H9 (cell line): ENCODE results near the gene DUOX2. TPM values are rescaled to one million over a fixed set of nuclear protein-coding genes. Genes with fewer than 3 reads are reported as not detected.

Experiments
- DNase-seq: peaks from one replicate; pipeline ENCODE4 v3.0.0-alpha.2; 2017
- H2AFZ ChIP-seq: one replicate; pipeline ENCODE4 v1.6.1; 2013; ENCODE audit warnings: mild to moderate bottlenecking, low read length, control low read depth, moderate library complexity
- H2AK5ac ChIP-seq: 2 replicates; pipeline ENCODE4 v1.6.1; 2013; ENCODE audit warnings: low read length, control low read depth, mixed read lengths; ENCODE audit not compliant: insufficient read length
- H2BK120ac ChIP-seq: one replicate; pipeline ENCODE4 v1.6.1; 2013; ENCODE audit warnings: low read depth, mild to moderate bottlenecking, low read length, control low read depth, inconsistent platforms; ENCODE audit not compliant: poor library complexity, severe bottlenecking
- H2BK12ac ChIP-seq: 2 replicates; pipeline ENCODE4 v1.6.1; 2013; ENCODE audit warnings: low read length, control low read depth, mixed read lengths, low read depth; ENCODE audit not compliant: insufficient read length
- H2BK15ac ChIP-seq: 2 replicates; pipeline ENCODE4 v1.6.1; 2013; ENCODE audit warnings: low read depth, low read length, control low read depth
- H2BK20ac ChIP-seq: one replicate; pipeline ENCODE4 v1.6.1; 2013; ENCODE audit warnings: low read depth, mild to moderate bottlenecking, low read length, control low read depth, inconsistent platforms; ENCODE audit not compliant: poor library complexity, severe bottlenecking
- H2BK5ac ChIP-seq: 2 replicates; pipeline ENCODE4 v1.6.1; 2013; ENCODE audit warnings: low read length, control low read depth, mixed read lengths; ENCODE audit not compliant: insufficient read length
- H3K14ac ChIP-seq: 2 replicates; pipeline ENCODE4 v1.6.1; 2013; ENCODE audit warnings: low read length, control low read depth; ENCODE audit not compliant: insufficient read depth
- H3K18ac ChIP-seq: 2 replicates; pipeline ENCODE4 v1.6.1; 2013; ENCODE audit warnings: low read depth, mild to moderate bottlenecking, mixed read lengths, low read length, control low read depth; ENCODE audit not compliant: insufficient read length
- H3K23ac ChIP-seq: 2 replicates; pipeline ENCODE4 v1.6.1; 2013; ENCODE audit warnings: low read length, control low read depth, mixed read lengths, low read depth; ENCODE audit not compliant: insufficient read length
- H3K23me2 ChIP-seq: 2 replicates; pipeline ENCODE4 v1.6.1; 2013; ENCODE audit warnings: low read depth, mild to moderate bottlenecking, mixed read lengths, low read length, control low read depth; ENCODE audit not compliant: insufficient read length, poor library complexity, severe bottlenecking
- H3K27ac ChIP-seq: 2 replicates; pipeline ENCODE4 v1.5.1; 2013; ENCODE audit warnings: low read length, control low read depth, mixed read lengths, low read depth; ENCODE audit not compliant: insufficient read length
- H3K27me3 ChIP-seq: 2 replicates; pipeline ENCODE4 v1.6.1; 2013; ENCODE audit warnings: low read length, control low read depth, inconsistent platforms; ENCODE audit not compliant: insufficient read depth
- H3K4ac ChIP-seq: 2 replicates; pipeline ENCODE4 v1.6.1; 2013; ENCODE audit warnings: low read depth, mild to moderate bottlenecking, control low read depth, inconsistent platforms, low read length, moderate library complexity
- H3K4me1 ChIP-seq: 2 replicates; pipeline ENCODE4 v1.6.1; 2013; ENCODE audit warnings: low read length, control low read depth, inconsistent platforms; ENCODE audit not compliant: insufficient read depth
- H3K4me2 ChIP-seq: 2 replicates; pipeline ENCODE4 v1.6.1; 2013; ENCODE audit warnings: low read length, control low read depth, mixed read lengths; ENCODE audit not compliant: insufficient read length, insufficient read depth
- H3K56ac ChIP-seq: 2 replicates; pipeline ENCODE4 v1.6.1; 2013; ENCODE audit warnings: low read depth, mild to moderate bottlenecking, mixed read lengths, low read length, control low read depth; ENCODE audit not compliant: insufficient read length
- H3K79me1 ChIP-seq: 2 replicates; pipeline ENCODE4 v1.6.1; 2013; ENCODE audit warnings: low read depth, mild to moderate bottlenecking, moderate library complexity, low read length, control low read depth, inconsistent platforms; ENCODE audit not compliant: insufficient read depth, poor library complexity, severe bottlenecking
- H3K79me2 ChIP-seq: 2 replicates; pipeline ENCODE4 v1.6.1; 2013; ENCODE audit warnings: low read length, control low read depth, inconsistent platforms; ENCODE audit not compliant: insufficient read depth
- H3K9ac ChIP-seq: 2 replicates; pipeline ENCODE4 v1.6.1; 2013; ENCODE audit warnings: low read length, control low read depth, mixed read lengths; ENCODE audit not compliant: insufficient read length; ENCODE audit errors: extremely low read depth
- H3K9me3 ChIP-seq: one replicate; pipeline ENCODE4 v1.6.1; 2013; ENCODE audit warnings: low read depth, low read length, inconsistent platforms; ENCODE audit not compliant: control insufficient read depth
- H3T11ph ChIP-seq: one replicate; pipeline ENCODE4 v1.6.1; 2013; ENCODE audit warnings: mild to moderate bottlenecking, low read length, control low read depth, inconsistent platforms
- H4K20me1 ChIP-seq: one replicate; pipeline ENCODE4 v1.6.1; 2013; ENCODE audit not compliant: control insufficient read depth, insufficient read length, insufficient read depth
- H4K5ac ChIP-seq: 2 replicates; pipeline ENCODE4 v1.6.1; 2013; ENCODE audit warnings: low read depth, mild to moderate bottlenecking, mixed read lengths, low read length, control low read depth; ENCODE audit not compliant: insufficient read length
- H4K8ac ChIP-seq: replicated peaks from 2 replicates; pipeline ENCODE4 v1.6.1; 2013; ENCODE audit warnings: low read length, control low read depth, mixed read lengths, low read depth; ENCODE audit not compliant: insufficient read length
- H4K91ac ChIP-seq: 2 replicates; pipeline ENCODE4 v1.6.1; 2013; ENCODE audit warnings: low read depth, mild to moderate bottlenecking, moderate library complexity, mixed read lengths, low read length, control low read depth; ENCODE audit not compliant: insufficient read length
- H3K27ac Mint-ChIP-seq, 3 experiments: 2 replicates in 2 of 3; 3 replicates in 1 of 3; pipeline ENCODE4 v1.8.0; 2020 to 2021; ENCODE audit warnings: mixed read lengths in 3 of 3, mild to moderate bottlenecking in 1 of 3, moderate library complexity in 1 of 3
- H3K27me3 Mint-ChIP-seq: 2 replicates; pipeline ENCODE4 v1.8.0; 2021; ENCODE audit warnings: low read depth, mild to moderate bottlenecking, moderate library complexity, mixed read lengths
- H3K36me3 Mint-ChIP-seq, 3 experiments: 2 replicates in 2 of 3; 3 replicates in 1 of 3; pipeline ENCODE4 v1.8.0; 2020 to 2021; ENCODE audit warnings: low read depth in 3 of 3, mixed read lengths in 3 of 3; ENCODE audit not compliant: insufficient read depth in 1 of 3
- H3K4me1 Mint-ChIP-seq, 2 experiments: 2 replicates each; pipeline ENCODE4 v1.8.0; 2020; ENCODE audit warnings: mixed read lengths in 2 of 2
- H3K4me3 Mint-ChIP-seq, 2 experiments: 2 replicates in 1 of 2; 3 replicates in 1 of 2; pipeline ENCODE4 v1.8.0; 2020 to 2021; ENCODE audit warnings: mild to moderate bottlenecking in 2 of 2, mixed read lengths in 2 of 2, moderate library complexity in 1 of 2
- H3K9me3 Mint-ChIP-seq, 2 experiments: 2 replicates in 1 of 2; 3 replicates in 1 of 2; pipeline ENCODE4 v1.8.0; 2020; ENCODE audit warnings: mild to moderate bottlenecking in 2 of 2, mixed read lengths in 2 of 2, moderate library complexity in 1 of 2
- WGBS: extraction: QIAGEN DNeasy Blood & Tissue Kit; methylation state at CpG from one replicate; pipeline ENCODE4 v1.1.7; 2013; ENCODE audit warnings: missing lambda C conversion rate, low lambda C conversion rate, mixed read lengths; ENCODE audit not compliant: insufficient read length; ENCODE audit errors: extremely low coverage; 5-methylcytosine and 5-hydroxymethylcytosine counted together
- total RNA-seq: library from RNA; stranded (reverse); gene quantifications from 2 replicates; pipeline ENCODE4 v1.2.1, GENCODE V29; 2021
- TF ChIP-seq, protein P1 (sequence below): fragments of 200-600 bp; sonication (generic); conservative IDR thresholded peaks from 3 replicates; pipeline ENCODE4 v1.8.0; 2021; ENCODE audit warnings: antibody characterized with exemption, mild to moderate bottlenecking

DUOX2 gene
- total RNA-seq, 1 experiment from 2014 or later = 0.42 TPM

DNA sequence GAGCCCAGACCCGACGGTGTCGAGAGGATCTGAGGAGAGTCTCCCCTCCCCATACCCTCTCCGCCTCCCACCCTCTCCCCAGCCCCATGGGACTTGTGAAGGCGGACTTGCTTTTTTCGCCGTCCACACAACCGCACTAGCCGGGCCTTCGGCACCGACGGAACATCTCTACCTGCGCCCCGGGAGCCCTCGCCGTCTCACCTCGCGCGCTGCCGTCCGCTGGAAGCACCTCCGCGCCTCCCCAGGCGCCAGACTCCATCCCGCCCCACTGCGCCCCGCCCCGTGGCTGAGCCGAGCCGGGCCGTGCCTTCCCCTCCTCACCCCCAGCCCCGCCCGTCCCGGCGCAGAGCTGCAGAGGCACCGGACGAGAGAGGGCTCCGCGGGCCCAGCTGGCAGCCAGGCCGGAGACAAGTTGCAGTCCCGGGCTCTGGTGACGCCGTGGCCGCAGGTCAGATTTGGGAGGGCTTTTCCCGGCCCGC lies 15.7 kb upstream of the DUOX2 start, which contains the start of the genes DUOX1 and DUOXA1:
DUOX1 (plus strand) TSS at position 344 of the 479 bp plus-strand sequence. CDS start 1,973 bp downstream, outside the sequence.
DUOXA1 (minus strand) TSS at position 229 of the 479 bp plus-strand sequence. CDS start 6,865 bp downstream, outside the sequence.
- H3K14ac ChIP-seq = no peak within 1 kb of the TSS; the same call in 1 of the 2 replicates
- no peak within 1 kb of the TSS for H3K27ac Mint-ChIP-seq
- no peak within 1 kb of the TSS for H2BK120ac ChIP-seq
- TF ChIP-seq, protein P1, sequence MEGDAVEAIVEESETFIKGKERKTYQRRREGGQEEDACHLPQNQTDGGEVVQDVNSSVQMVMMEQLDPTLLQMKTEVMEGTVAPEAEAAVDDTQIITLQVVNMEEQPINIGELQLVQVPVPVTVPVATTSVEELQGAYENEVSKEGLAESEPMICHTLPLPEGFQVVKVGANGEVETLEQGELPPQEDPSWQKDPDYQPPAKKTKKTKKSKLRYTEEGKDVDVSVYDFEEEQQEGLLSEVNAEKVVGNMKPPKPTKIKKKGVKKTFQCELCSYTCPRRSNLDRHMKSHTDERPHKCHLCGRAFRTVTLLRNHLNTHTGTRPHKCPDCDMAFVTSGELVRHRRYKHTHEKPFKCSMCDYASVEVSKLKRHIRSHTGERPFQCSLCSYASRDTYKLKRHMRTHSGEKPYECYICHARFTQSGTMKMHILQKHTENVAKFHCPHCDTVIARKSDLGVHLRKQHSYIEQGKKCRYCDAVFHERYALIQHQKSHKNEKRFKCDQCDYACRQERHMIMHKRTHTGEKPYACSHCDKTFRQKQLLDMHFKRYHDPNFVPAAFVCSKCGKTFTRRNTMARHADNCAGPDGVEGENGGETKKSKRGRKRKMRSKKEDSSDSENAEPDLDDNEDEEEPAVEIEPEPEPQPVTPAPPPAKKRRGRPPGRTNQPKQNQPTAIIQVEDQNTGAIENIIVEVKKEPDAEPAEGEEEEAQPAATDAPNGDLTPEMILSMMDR = no peak
- H3K18ac ChIP-seq = peak within 1 kb of the TSS; percentile 56
- no peak within 1 kb of the TSS for H4K91ac ChIP-seq
- H3K79me1 ChIP-seq = no peaks in the 10 kb centered on the region
- no peak within 1 kb of the TSS for H3K27ac ChIP-seq
- H3K79me2 ChIP-seq = no peaks in the 10 kb centered on the region
- no peak within 1 kb of the TSS for H3K23ac ChIP-seq
- H3K9me3 Mint-ChIP-seq = no peaks in the 10 kb centered on the region
- peaks cover 98% of the 10 kb centered on the region for H3K27me3 Mint-ChIP-seq
- no CpG with 5 or more reads among the region's 46 CpGs for WGBS
- H3K36me3 Mint-ChIP-seq = peaks cover 0 to 1% (median 0%) of the 10 kb centered on the region in 3 experiments; a peak in 1 of 7 replicates
- H2BK15ac ChIP-seq = no peak within 1 kb of the TSS; the same call in 1 of the 2 replicates
- peaks cover 11% of the 10 kb centered on the region for H3K23me2 ChIP-seq
- H3K4me3 Mint-ChIP-seq = peak within 1 kb of the TSS; percentile 70 to 79
- peak within 1 kb of the TSS; percentile 93 for H3K4me2 ChIP-seq
- no peak within 1 kb of the TSS for H3K4ac ChIP-seq
- H2AFZ ChIP-seq = no peak within 1 kb of the TSS
- H2BK20ac ChIP-seq = no peak within 1 kb of the TSS
- H4K8ac ChIP-seq = no peak within 1 kb of the TSS
- no peak within 1 kb of the TSS for H2AK5ac ChIP-seq
- peaks cover 9 to 11% of the 10 kb centered on the region in 2 experiments for H3K4me1 Mint-ChIP-seq
- no peaks in the 10 kb centered on the region for H3K4me1 ChIP-seq
- H2BK12ac ChIP-seq = no peak within 1 kb of the TSS
- no peak within 1 kb of the TSS for H3K56ac ChIP-seq
- no peak within 1 kb of the TSS for H3K9ac ChIP-seq
- H3K27me3 ChIP-seq = peaks cover 78% of the 10 kb centered on the region
- H2BK5ac ChIP-seq = no peak within 1 kb of the TSS
- H4K5ac ChIP-seq = no peak within 1 kb of the TSS
- no peaks in the 10 kb centered on the region for H4K20me1 ChIP-seq
- no peak within 1 kb of the TSS for H3T11ph ChIP-seq
- DNase-seq = peak; percentile 73
- H3K9me3 ChIP-seq = no peaks in the 10 kb centered on the region
